Neutrophil (primary cell): ENCODE measurements around the gene C16orf92.
A peak's percentile ranks its signal among the peaks of the same experiment; 100 is the strongest.

Experiments
- H3K27ac ChIP-seq: fragments of 200-600 bp; sonication (generic); 2 replicates; pipeline ENCODE4 v1.5.1; 2016; ENCODE audit warnings: mild to moderate bottlenecking, moderate library complexity
- H3K27me3 ChIP-seq: fragments of 200-600 bp; sonication (generic); 2 replicates; pipeline ENCODE4 v1.6.0; 2016; ENCODE audit warnings: mild to moderate bottlenecking
- H3K36me3 ChIP-seq: fragments of 200-600 bp; sonication (generic); 2 replicates; pipeline ENCODE4 v1.5.1; 2017
- H3K4me1 ChIP-seq, 2 experiments: fragments of 200-600 bp in 1 of 2; sonication (generic) in 1 of 2; 1 replicate in 1 of 2; 2 replicates in 1 of 2; pipeline versions ENCODE4 v1.5.1 to v1.6.1; 2013 to 2016; ENCODE audit warnings: low read depth in 1 of 2, low read length in 1 of 2, mild to moderate bottlenecking in 1 of 2, moderate library complexity in 1 of 2; ENCODE audit not compliant: control insufficient read depth in 1 of 2, insufficient read depth in 1 of 2
- H3K4me3 ChIP-seq, 2 experiments: fragments of 200-600 bp in 1 of 2; sonication (generic) in 1 of 2; 1 replicate in 1 of 2; 2 replicates in 1 of 2; pipeline ENCODE4 v1.5.1; 2013 to 2016; ENCODE audit warnings: low read depth in 1 of 2, low read length in 1 of 2, mild to moderate bottlenecking in 1 of 2, moderate library complexity in 1 of 2
- H3K9me3 ChIP-seq: fragments of 200-600 bp; sonication (generic); 2 replicates; pipeline ENCODE4 v1.5.1; 2016
- CTCF ChIP-seq: fragments of 200-600 bp; sonication (generic); IDR thresholded peaks from 2 replicates; pipeline ENCODE4 v1.5.1; 2016; ENCODE audit warnings: antibody characterized with exemption

The C16orf92 gene

DNA sequence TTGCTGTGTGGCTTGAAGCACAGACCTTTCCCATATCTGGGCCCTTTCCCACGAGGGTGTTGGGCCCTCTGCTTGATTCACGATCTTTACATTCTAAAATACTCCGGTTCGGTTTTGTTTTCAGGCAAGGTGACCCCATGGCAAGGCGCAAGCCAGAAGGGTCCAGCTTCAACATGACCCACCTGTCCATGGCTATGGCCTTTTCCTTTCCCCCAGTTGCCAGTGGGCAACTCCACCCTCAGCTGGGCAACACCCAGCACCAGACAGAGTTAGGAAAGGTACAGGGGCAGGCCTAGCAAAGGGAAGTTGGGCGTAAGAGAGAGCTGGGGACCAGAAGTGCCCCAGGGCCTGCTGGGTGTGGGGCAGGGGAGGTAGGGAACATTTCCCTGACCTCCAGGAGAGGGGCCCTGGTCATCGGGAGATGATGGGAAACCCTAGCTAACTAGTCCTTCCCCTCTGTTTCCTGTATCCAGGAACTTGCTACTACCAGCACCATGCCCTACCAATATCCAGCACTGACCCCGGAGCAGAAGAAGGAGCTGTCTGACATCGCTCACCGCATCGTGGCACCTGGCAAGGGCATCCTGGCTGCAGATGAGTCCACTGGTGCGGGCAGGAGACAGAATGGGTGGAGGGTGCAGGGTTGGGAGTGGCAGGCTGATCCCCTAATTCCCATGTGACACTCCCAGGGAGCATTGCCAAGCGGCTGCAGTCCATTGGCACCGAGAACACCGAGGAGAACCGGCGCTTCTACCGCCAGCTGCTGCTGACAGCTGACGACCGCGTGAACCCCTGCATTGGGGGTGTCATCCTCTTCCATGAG is 44.0 kb downstream of the C16orf92 start:
- H3K4me3 ChIP-seq: peak overlapping the region; percentile 96 to 100
- H3K9me3 ChIP-seq: no peaks in the 10 kb centered on the region
- peaks cover 58 to 69% of the 10 kb centered on the region in 2 experiments for H3K4me1 ChIP-seq
- no peak for TF ChIP-seq CTCF
- H3K27ac ChIP-seq: peak overlapping the region; percentile 99
- H3K27me3 ChIP-seq: no peaks in the 10 kb centered on the region
- H3K36me3 ChIP-seq: peaks cover 51% of the 10 kb centered on the region

DNA sequence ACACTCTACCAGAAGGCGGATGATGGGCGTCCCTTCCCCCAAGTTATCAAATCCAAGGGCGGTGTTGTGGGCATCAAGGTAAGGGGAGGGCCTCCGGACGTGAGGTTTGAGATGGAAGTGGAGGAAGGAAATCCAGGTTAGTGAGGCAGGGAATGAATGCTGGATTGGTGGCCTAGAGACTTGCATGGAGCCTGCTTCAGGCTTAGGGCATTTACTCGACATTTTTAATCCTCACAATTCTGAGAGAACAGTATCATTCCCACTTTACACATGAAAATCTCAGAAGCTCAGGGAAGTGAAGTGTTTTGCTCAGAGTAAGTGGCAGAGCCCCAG is 44.6 kb downstream of the C16orf92 start:
- Histone ChIP-seq H3K27ac (peak overlapping the region; percentile 99), H3K4me1 (peaks cover 58 to 69% of the 10 kb centered on the region in 2 experiments), H3K4me3 (peak overlapping the region; percentile 96 to 100), H3K9me3 (no peaks in the 10 kb centered on the region), H3K27me3 (no peaks in the 10 kb centered on the region), H3K36me3 (peaks cover 57% of the 10 kb centered on the region)
- no peak for TF ChIP-seq CTCF

- H3K27me3 ChIP-seq: no peaks in the 10 kb centered on the region
- peaks cover 64% of the 10 kb centered on the region for H3K36me3 ChIP-seq
- H3K4me3 ChIP-seq: peak overlapping the region in 1 of 2 experiments; percentile 96
- H3K9me3 ChIP-seq: no peaks in the 10 kb centered on the region
- peaks cover 54 to 65% of the 10 kb centered on the region in 2 experiments for H3K4me1 ChIP-seq
- peak overlapping the region; percentile 66 for H3K27ac ChIP-seq
- no peak for TF ChIP-seq CTCF
Observed at GRCh38 chr16:30068333-30068732, 45.3 kb downstream of the C16orf92 start.

- H3K4me1 ChIP-seq: peaks cover 47 to 58% of the 10 kb centered on the region in 2 experiments
- no peak overlapping the region for H3K4me3 ChIP-seq
- H3K27ac ChIP-seq: peak overlapping the region; percentile 66
Observed at GRCh38 chr16:30068750-30069610, 46.0 kb downstream of the C16orf92 start.

More at GRCh38 chr16:30068750-30069610, 46.0 kb downstream of the C16orf92 start:
- Histone ChIP-seq H3K36me3 (peaks cover 71% of the 10 kb centered on the region), H3K9me3 (no peaks in the 10 kb centered on the region), H3K27me3 (no peaks in the 10 kb centered on the region)
- peak; percentile 74 for TF ChIP-seq CTCF
